Kidney (tissue), 14 donors: ENCODE data around the gene ASAP2. TPM values are rescaled to one million over a fixed set of nuclear protein-coding genes. Genes with fewer than 3 reads are reported as not detected.

Source experiments
- DNase-seq, 5 donors: peaks; one replicate each; pipeline ENCODE4 v3.0.0-alpha.2; 2013 to 2020
- FAIRE-seq: peaks from 2 replicates; lab custom pipeline; 2012; peaks lifted over from hg19 to GRCh38; lab: Jason Lieb, UNC
- H3K27ac ChIP-seq, 2 donors: one replicate each; pipeline ENCODE4 v1.7.0; 2013; ENCODE audit warnings: low read depth in 2 of 2, low read length in 2 of 2, inconsistent platforms in 1 of 2
- H3K27me3 ChIP-seq: one replicate; pipeline ENCODE4 v1.7.1; 2013; ENCODE audit warnings: low read length, inconsistent platforms; ENCODE audit not compliant: control insufficient read depth, insufficient read depth
- H3K36me3 ChIP-seq, 3 donors: one replicate each; pipeline versions ENCODE4 v1.7.0 to v1.7.1; 2013; ENCODE audit warnings: low read length in 3 of 3, control low read depth in 1 of 3, inconsistent platforms in 1 of 3; ENCODE audit not compliant: insufficient read depth in 3 of 3, control insufficient read depth in 2 of 3
- H3K4me1 ChIP-seq, 3 donors: one replicate each; pipeline versions ENCODE4 v1.7.0 to v1.7.1; 2013; ENCODE audit warnings: low read length in 3 of 3, inconsistent platforms in 1 of 3, low read depth in 1 of 3; ENCODE audit not compliant: control insufficient read depth in 2 of 3, insufficient read depth in 2 of 3
- H3K4me3 ChIP-seq, 3 donors: one replicate each; pipeline versions ENCODE4 v1.7.0 to v1.8.1; 2013; ENCODE audit warnings: low read length in 3 of 3, control low read depth in 1 of 3, inconsistent platforms in 1 of 3
- H3K9ac ChIP-seq, 3 donors: one replicate each; pipeline versions ENCODE4 v1.7.0 to v1.7.1; 2013; ENCODE audit warnings: low read length in 3 of 3, control low read depth in 1 of 3, inconsistent platforms in 1 of 3
- H3K9me3 ChIP-seq, 3 donors: one replicate each; pipeline versions ENCODE4 v1.7.0 to v1.7.1; 2013; ENCODE audit warnings: low read length in 3 of 3, control low read depth in 1 of 3, inconsistent platforms in 1 of 3; ENCODE audit not compliant: control insufficient read depth in 2 of 3, insufficient read depth in 1 of 3
- CTCF ChIP-seq: IDR thresholded peaks from 3 replicates; pipeline ENCODE4 v1.5.1; 2012; ENCODE audit warnings: mild to moderate bottlenecking, moderate library complexity, borderline replicate concordance; ENCODE audit not compliant: insufficient read depth; ENCODE audit errors: extremely low read depth
- intact Hi-C: fragments of 100-400 bp; cut with DNase I; formaldehyde crosslinking; loops from one replicate; pipeline ENCODE4 v1.11.1; 2022
- polyA plus RNA-seq: library from polyadenylated mRNA; stranded (reverse); fragments of 350-450 nt; fragmentation: Illumina TruSeq; extraction: RNeasy Lipid Tissue Mini Kit (QIAGEN cat#74804); gene quantifications from one replicate; pipeline ENCODE4 v1.2.3, GENCODE V29; 2014; ENCODE audit warnings: low read depth, low replicate concordance; ENCODE audit not compliant: insufficient read depth
- total RNA-seq: library from RNA; stranded (reverse); fragmentation: NEBNext Ultra II Directional; extraction: Animal tissue kit (Norgen Biotek cat#: 25700); gene quantifications from one replicate; pipeline ENCODE4 v1.2.1, GENCODE V29; 2021
- donor health status: control.
- donor health status: control.
- donor health status: control.
- donor health status: control.
- donor health status: control.
- donor health status: DM: yes; HTN: yes; CAD: no.
- donor health status: Normal renal cell carcinoma (clear cell type).

ASAP2 gene
- total and polyA plus RNA-seq, 2 donors from 2014 or later, result 26.2 to 54.8 TPM

GRCh38 chr2:9443526-9443925 is 236.9 kb downstream of the ASAP2 start:
- TF ChIP-seq CTCF, result no peak
- intact Hi-C loops, result no loop called here
- Histone ChIP-seq H3K27me3 (no peaks in the 10 kb centered on the region), H3K9me3 (no peaks in the 10 kb centered on the region), H3K36me3 (peaks cover 12 to 32% (median 13%) of the 10 kb centered on the region in 3 donors), H3K4me1 (no peaks in the 10 kb centered on the region), H3K9ac (no peak overlapping the region), H3K4me3 (no peak overlapping the region), H3K27ac (no peak overlapping the region)
- DNase-seq (no peak), FAIRE-seq (no peak)

DNA sequence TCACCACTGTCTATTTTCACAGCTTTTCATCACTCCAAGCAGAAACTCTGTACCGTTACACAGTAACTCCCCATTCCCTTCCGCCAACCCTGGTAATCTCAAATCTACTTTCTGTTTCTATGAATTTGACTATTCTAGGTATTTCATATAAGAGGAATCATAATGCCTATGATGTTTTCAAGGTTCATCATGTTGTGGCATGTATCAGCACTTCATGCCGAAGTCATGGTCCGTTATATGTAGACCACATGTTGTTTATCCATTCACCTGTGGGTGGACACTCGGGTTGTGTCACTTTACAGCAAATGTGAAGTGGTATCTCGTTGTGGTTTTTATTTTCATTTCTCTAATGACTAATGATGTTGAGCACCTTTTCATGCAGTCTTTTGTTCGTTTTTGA is 238.5 kb downstream of the ASAP2 start:
- FAIRE-seq (no peak), DNase-seq (no peak)
- H3K9ac ChIP-seq, result no peak overlapping the region
- no peak for TF ChIP-seq CTCF
- H3K27me3 ChIP-seq, result no peaks in the 10 kb centered on the region
- no peak overlapping the region for H3K4me3 ChIP-seq
- H3K27ac ChIP-seq, result no peak overlapping the region
- intact Hi-C loops, result no loop called here
- H3K4me1 ChIP-seq, result no peaks in the 10 kb centered on the region
- H3K36me3 ChIP-seq, result peaks cover 12 to 28% (median 13%) of the 10 kb centered on the region in 3 donors
- H3K9me3 ChIP-seq, result no peaks in the 10 kb centered on the region

DNA sequence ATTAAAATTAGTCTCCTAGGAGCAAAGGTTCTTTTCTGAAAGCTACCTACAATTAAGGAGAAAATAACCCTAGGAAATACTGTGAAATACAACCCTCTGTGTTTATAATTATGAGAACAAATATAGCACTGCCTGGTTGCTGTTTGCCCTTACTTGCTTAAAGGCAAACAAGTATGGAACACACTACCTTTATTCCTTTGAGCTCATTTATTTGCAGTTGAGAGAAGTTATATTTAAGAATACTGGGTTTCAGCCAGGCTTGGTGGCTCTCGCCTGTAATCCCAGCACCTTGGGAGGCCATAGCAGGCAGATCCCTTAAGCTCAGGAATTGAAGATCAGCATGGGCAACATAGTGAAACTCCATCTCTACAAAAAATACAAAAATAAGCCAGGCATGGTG is 244.6 kb downstream of the ASAP2 start:
- H3K9me3 ChIP-seq, result no peaks in the 10 kb centered on the region
- FAIRE-seq (no peak), DNase-seq (no peak)
- H3K36me3 ChIP-seq, result peaks cover 0 to 17% (median 6%) of the 10 kb centered on the region in 3 donors
- H3K4me3 ChIP-seq, result no peak overlapping the region
- H3K9ac ChIP-seq, result no peak overlapping the region
- no peak overlapping the region for H3K27ac ChIP-seq
- no peaks in the 10 kb centered on the region for H3K27me3 ChIP-seq
- TF ChIP-seq CTCF, result no peak
- no peaks in the 10 kb centered on the region for H3K4me1 ChIP-seq
- intact Hi-C loops, result no loop called here

Other genes with a start within 250 kb of the ASAP2 start
- 28.6 TPM for gene MBOAT2, start 203.1 kb upstream of the ASAP2 start, total RNA-seq
- gene MBOAT2, start 203.1 kb upstream of the ASAP2 start, polyA plus RNA-seq, result 15.9 TPM
- gene ITGB1BP1, start 216.7 kb downstream of the ASAP2 start, total RNA-seq, result 67.1 TPM
- gene ITGB1BP1, start 216.7 kb downstream of the ASAP2 start, polyA plus RNA-seq, result 164 TPM
- 27.5 TPM for gene CPSF3, start 216.8 kb downstream of the ASAP2 start, total RNA-seq
- gene CPSF3, start 216.8 kb downstream of the ASAP2 start, polyA plus RNA-seq, result 27.3 TPM